DLD1 (cell line): Measurements from ENCODE around the gene CT45A3.
"Not testable (repeated sequence)": the region's sequence is repeated elsewhere in the genome, so short reads cannot be mapped to it uniquely, and the experiment has no call there.

Experiments used
- in situ Hi-C: cut with HindIII; loops from 2 replicates; pipeline ENCODE4 v1.10.0; 2017; ENCODE audit warnings: low sequenced_read_pairs

Gene CT45A3, protein sequence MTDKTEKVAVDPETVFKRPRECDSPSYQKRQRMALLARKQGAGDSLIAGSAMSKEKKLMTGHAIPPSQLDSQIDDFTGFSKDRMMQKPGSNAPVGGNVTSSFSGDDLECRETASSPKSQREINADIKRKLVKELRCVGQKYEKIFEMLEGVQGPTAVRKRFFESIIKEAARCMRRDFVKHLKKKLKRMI

DNA sequence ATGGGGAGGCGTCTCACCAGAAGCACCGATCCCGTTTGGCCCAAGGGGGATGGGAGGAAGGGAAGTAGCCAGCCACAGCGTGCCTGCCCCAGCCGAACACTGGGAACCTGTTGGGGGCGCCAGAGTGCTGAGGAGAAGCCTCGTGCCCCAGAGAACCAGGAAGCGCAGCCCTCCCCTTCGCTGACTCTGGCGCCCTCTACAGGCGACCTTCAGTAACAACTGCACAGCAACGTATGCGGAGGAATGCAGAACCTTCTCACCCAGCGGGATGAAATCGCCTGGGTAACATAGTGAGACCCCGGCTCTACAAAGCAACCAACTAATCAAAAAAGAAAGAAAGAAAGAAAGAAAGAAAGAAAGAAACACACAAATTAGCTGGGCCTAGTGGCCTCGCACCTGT, at the start of gene CT45A3:
TSS of gene CT45A3 (minus strand) at position 101 of the 400 bp plus-strand sequence. CDS start 3,747 bp downstream, outside the sequence.
- in situ Hi-C loops, result not testable (repeated sequence)

DNA sequence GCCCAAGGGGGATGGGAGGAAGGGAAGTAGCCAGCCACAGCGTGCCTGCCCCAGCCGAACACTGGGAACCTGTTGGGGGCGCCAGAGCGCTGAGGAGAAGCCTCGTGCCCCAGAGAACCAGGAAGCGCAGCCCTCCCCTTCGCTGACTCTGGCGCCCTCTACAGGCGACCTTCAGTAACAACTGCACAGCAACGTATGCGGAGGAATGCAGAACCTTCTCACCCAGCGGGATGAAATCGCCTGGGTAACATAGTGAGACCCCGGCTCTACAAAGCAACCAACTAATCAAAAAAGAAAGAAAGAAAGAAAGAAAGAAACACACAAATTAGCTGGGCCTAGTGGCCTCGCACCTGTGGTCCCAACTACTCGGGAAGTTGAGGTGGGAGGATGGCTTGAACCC, 34.7 kb upstream of the CT45A3 start, which contains the start of gene CT45A6:
TSS of gene CT45A6 (minus strand) at position 101 of the 400 bp plus-strand sequence. CDS start 3,794 bp downstream, outside the sequence.
- in situ Hi-C loops, result not testable (repeated sequence)

DNA sequence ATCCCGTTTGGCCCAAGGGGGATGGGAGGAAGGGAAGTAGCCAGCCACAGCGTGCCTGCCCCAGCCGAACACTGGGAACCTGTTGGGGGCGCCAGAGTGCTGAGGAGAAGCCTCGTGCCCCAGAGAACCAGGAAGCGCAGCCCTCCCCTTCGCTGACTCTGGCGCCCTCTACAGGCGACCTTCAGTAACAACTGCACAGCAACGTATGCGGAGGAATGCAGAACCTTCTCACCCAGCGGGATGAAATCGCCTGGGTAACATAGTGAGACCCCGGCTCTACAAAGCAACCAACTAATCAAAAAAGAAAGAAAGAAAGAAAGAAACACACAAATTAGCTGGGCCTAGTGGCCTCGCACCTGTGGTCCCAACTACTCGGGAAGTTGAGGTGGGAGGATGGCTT, 17.4 kb upstream of the CT45A3 start, which contains the start of gene CT45A5:
TSS of gene CT45A5 (minus strand) at position 101 of the 400 bp plus-strand sequence. CDS start 3,774 bp downstream, outside the sequence.
- in situ Hi-C loops, result not testable (repeated sequence)

DNA sequence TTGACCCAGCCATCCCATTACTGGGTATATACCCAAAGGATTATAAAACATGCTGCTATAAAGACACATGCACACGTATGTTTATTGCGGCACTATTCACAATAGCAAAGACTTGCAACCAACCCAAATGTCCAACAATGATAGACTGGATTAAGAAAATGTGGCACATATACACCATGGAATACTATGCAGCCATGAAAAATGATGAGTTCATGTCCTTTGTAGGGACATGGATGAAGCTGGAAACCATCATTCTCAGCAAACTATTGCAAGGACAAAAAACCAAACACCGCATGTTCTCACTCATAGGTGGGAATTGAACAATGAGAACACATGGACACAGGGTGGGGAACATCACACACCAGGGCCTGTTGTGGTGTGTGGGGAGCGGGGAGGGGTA, 23.3 kb downstream of the CT45A3 start:
- in situ Hi-C loops, result not testable (repeated sequence)

DNA sequence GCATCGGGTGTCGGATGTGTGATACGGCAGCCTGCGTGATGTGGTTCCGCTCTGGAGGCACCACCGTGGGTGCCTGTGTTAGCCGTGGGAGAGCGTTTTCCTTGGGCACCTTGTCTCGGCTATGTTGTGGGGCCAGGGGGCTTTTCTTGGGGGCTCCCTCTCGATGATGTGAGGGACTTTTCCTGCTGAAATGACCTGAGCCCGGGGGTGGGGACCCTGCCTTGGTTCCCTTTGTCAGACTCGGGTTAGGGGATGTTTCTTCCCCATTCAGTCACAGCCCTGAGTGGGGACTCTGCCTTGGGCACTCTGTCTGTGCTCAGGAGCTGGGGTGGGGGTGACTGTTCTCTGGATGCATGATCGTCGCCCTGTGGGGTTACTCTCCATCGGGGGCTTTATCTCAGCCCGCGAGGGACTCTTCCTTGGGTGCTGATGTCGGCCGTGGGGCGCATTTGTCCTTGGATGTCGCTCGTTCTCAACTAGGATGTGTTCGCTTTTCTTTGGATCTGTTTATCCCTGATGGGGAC, 26.7 kb downstream of the CT45A3 start:
- in situ Hi-C loops, result no loop called here

DNA sequence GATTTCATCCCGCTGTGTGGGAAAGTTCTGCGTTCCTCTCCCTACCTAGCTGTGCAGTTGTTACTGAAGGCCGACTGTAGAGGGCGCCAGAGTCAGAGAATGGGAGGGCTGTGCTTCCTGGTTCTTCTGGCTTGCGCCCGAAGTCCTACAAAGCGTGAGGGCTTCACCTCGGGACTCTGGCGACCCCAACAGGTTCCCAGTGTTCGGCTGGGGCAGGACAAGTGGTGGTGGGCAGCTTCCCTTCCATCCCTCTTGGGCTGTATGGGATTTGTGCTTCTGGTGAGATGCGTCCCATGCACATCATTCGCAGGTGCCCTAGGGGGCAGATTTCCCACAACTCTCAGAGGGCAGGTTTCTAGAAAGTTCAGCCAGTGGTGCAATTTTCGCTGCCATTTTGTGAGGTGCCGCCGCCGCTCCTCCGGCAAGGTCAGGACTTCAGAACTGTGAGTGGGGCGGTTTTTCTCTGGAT, 27.3 kb downstream of the CT45A3 start:
- in situ Hi-C loops, result no loop called here

DNA sequence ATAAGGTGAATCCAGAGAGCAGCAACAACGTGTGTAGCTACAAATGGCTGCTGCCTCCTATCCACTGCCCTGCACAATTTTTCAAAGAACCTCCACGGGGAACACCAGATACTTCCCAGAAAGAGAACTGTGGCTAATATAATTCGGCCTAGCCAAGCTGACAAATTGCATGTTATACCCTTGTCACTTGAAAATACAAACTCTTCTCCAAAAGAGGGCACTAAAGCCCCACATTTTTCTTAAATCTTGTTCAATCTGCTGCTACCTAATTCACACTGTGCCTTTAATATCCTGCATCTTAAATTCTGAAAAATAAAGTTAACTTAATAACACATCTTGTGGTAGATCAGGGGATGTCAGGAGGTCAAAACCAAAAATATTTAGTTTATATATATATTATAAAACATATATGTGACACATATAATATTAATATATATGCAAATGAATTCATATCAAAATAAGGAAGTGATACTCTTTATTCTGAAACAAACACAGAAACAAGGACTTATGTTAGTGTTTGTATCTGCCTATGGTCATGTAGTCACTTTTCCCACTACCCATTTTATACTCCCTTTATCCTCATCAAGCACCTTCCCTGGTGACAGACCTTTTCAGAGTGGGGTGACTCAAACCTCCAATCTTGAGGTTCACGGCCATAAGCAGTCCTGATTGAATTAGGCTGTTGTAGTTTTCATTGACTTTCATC, 30.5 kb downstream of the CT45A3 start:
- in situ Hi-C loops, result no loop called here

DNA sequence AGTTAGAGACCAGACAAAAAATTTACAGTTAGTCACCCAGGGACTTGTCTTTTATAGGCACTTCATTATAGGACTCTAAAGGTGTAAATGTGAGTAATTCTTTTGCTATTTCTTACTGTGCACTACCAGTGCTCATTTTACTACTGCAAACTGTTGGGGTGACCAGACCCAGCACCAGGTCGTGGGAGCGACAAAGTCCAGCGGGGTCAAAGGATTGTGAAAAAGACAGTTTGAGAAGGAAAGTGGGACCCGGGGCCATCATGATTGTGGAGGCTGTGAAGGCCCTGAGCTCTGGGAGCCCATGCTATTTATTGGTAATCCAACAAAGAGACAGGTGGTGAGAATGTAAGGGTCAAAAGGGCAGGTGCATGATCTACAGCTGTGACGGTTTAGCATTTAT, 33.3 kb downstream of the CT45A3 start:
- in situ Hi-C loops, result not testable (repeated sequence)

DNA sequence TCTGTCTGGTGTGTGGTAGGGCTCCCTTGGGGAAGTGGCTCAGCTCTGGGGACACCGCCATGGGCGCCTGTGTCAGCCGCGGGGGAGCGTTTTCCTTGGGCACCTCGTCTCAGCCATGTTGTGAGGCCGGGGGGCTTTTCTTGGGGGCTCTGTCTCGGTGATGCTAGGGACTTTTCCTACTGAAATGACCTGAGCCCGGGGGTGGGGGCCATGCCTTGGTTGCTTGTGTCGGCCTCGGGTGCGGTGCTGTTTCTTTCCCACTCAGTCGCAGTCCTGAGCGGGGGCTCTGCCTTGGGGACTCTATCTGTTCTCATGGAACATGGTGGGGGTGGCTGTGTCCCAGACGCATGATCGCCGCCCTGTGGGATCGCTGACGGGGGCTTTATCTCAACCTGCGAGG, 54.2 kb downstream of the CT45A3 start:
- in situ Hi-C loops, result no loop called here

DNA sequence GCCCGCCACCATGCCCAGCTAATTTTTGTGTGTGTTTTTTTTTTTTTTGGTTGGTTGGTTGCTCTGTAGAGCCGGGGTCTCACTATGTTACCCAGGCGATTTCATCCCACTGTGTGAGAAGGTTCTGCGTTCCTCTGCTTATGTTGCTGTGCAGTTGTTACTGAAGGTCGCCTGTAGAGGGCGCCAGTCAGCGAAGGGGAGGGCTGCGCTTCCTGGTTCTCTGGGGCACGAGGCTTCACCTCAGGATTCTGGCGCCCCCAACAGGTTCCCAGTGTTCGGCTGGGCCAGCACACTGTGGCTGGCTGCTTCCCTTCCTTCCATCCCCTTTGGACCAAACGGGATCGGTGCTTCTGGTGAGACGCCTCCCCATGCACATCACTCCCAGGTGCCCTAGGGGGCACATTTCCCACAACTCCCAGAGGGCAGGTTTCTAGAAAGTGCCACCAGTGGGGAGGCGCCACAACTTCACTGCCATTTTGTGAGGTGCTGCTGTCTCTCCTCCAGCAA, 54.8 kb downstream of the CT45A3 start, which contains the start of gene CT45A1:
TSS of gene CT45A1 (plus strand) at position 457 of the 507 bp plus-strand sequence. CDS start 5,302 bp downstream, outside the sequence.
- in situ Hi-C loops, result not testable (repeated sequence)
